Stimulated activated CD8-positive, alpha-beta memory T cell treated with anti-CD3 and anti-CD28 coated beads, Interleukin-15, amount 100 ng/mL, for 4 hours (primary cell): ENCODE data around the gene SEPHS2.
A peak's percentile ranks its signal among the peaks of the same experiment; 100 is the strongest.
"Not testable (repeated sequence)": the region's sequence is repeated elsewhere in the genome, so short reads cannot be mapped to it uniquely, and the experiment has no call there.

Experiments used
- DNase-seq, 2 donors: peaks; one replicate each; pipeline ENCODE4 v3.0.0-alpha.2; 2020; ENCODE audit warnings: low read depth in 2 of 2

SEPHS2 gene

DNA sequence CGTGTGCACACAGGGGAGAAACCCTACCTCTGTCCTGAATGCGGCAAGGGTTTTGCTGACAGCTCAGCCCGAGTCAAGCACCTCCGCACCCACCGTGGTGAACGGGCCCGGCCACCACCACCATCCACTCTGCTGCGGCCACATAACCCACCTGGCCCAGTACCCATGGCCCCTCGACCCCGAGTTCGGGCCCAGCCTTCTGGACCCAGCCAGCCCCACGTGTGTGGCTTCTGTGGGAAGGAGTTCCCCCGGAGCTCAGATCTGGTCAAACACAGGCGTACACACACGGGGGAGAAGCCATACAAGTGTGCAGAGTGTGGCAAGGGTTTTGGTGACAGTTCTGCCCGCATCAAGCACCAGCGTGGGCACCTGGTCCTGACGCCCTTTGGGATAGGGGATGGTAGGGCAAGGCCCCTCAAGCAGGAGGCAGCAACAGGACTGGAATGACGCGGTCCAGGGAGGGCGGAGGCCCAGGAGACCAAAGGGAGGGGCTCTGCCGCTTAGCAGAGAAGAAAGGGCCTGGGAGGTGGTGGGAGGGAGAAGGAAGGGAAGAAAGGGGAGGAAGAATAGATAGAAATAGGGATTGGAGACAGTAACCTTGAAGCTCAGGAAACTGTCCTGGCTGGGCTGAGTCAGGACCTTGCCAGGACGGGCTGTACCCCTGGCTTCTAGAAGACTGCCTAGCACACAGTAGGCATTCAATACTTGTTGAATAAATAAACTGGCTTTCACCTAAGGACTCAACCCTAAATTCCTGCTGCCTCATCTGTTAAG, 46.8 kb downstream of the SEPHS2 start:
- no peak for DNase-seq

- no peak for DNase-seq
These were observed 47.7 kb downstream of the SEPHS2 start for GRCh38 chr16:30397776-30398660.

DNA sequence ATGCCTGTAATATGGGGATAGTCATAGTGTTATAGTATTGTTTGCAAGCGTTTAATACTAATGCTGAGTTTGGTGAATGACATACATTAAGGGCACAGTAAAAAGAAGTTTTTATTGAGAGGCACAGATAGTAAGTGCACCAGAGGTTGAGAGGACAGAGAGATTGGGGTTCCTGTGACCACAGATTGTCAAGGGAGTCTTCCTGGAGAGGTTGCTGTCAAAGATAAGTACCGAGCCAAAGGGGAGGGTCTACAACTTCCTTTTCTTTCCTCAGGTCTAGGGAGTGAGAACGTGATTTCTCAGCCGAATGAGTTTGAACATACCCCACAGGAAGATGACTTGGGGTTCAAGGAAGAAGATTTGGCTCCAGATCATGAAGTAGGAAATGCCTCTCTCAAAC, 48.6 kb downstream of the SEPHS2 start:
- DNase-seq: no peak

GRCh38 chr16:30396627-30397026, 49.0 kb downstream of the SEPHS2 start:
- not testable (repeated sequence) for DNase-seq

DNA sequence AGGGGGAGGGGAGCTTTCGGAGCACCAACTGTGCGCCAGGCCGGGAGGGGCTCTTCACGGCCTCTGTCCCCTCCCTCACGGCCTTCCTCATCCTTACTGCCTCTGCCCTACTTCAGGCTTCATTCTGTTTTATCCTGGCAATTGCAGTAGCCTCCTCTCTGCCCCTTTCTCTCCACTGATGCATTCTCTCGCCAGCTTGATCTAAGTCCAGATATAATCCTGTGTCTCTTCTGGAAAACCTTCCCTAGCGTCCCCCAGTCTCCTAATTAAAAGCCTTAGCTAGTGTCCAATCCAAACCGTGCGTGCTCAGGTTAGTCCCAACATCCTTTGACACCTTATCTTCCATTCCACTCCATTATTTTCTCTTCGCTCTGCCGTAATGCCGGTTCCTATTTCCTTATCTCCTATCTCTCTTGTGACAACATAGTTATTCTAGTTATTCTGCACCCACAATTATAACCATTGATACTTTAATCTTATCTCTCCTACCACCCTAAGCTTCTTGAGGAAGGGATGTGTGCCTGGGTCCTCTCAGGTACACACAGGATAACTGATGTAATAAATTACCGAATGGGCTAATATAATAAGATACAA, 49.6 kb downstream of the SEPHS2 start:
- DNase-seq: no peak

GRCh38 chr16:30395155-30395991, 50.3 kb downstream of the SEPHS2 start, which contains the start of gene ZNF48:
TSS of gene ZNF48 (plus strand) at chr16:30395420. CDS start at chr16:30395795, 375 bp downstream.
- DNase-seq: peak in 1 of 2 donors; percentile 49

DNA sequence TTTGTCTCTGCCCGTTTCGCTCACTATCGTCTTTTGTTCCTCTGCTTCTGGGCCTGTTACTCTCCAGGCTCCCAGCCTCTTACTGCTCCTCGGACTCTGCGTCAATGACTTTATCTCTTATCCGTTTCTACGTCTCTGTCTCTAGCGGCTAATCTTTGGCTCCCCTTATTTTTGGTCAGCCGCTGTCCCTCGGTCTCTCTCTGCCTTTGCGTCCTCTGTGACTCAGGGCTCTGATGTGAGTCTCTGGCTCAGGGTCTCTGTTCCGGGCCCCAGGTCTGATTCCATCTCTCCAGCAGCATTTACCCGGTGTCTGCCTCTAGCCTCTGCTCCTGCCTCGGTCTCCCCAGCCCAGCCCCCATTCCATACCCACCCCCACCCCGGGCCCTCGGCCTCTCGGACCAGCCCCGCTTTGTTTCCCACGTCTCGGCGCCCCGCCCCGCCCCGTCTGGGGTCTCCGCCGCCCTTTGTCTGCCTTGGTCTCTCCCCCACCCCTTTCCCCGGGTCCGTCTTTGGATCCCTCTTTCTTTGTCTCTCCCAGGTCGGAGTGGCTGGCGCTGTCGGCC, 51.0 kb downstream of the SEPHS2 start:
- no peak for DNase-seq
